Mucosa of stomach (tissue), 1 donor: ENCODE data around the gene CAMSAP2.
"Not testable (repeated sequence)": the region's sequence is repeated elsewhere in the genome, so short reads cannot be mapped to it uniquely, and the experiment has no call there.

ENCODE experiments used
- H3K27me3 ChIP-seq: one replicate; pipeline ENCODE4 v1.7.0; 2013; ENCODE audit warnings: mild to moderate bottlenecking, low read length; ENCODE audit not compliant: control insufficient read depth, insufficient read depth
- H3K36me3 ChIP-seq: one replicate; pipeline ENCODE4 v1.7.0; 2013; ENCODE audit warnings: low read length; ENCODE audit not compliant: control insufficient read depth, insufficient read depth
- H3K4me1 ChIP-seq: one replicate; pipeline ENCODE4 v1.7.0; 2013; ENCODE audit warnings: mild to moderate bottlenecking, low read length; ENCODE audit not compliant: control insufficient read depth, insufficient read depth
- H3K4me3 ChIP-seq: one replicate; pipeline ENCODE4 v1.7.0; 2013; ENCODE audit warnings: low read length
- H3K9ac ChIP-seq: one replicate; pipeline ENCODE4 v1.7.0; 2013; ENCODE audit warnings: mild to moderate bottlenecking, low read length, moderate library complexity
- H3K9me3 ChIP-seq: one replicate; pipeline ENCODE4 v1.7.0; 2013; ENCODE audit warnings: mild to moderate bottlenecking, low read length, moderate library complexity; ENCODE audit not compliant: control insufficient read depth
- donor health status: Pancreatic carcinoma.

The CAMSAP2 gene

DNA sequence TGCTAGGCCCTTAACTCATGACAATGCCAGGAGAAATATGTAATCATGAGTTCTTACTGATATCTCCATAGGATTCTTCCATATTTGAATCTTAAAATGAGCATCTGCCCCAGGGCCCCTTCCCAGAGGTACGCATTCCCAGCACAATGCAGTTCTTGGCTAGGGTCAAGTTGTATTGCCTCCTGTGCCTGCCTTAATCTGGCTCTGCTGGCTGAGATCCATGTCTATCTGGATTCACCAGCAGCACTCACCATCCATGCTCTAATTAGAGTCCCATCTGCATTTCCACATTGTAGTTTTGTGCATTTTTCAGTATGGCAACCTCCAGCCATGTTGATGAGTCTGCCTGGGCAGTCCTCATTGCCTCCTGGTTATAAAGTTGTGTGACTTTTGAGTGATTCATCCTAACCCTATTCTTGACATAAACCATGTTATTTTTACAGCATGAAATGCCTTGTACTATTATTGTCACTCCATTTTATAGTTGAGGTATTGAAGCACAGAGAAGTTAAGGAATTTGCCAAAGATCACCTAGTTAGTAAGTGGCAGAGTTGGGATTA lies 55.9 kb downstream of the CAMSAP2 start:
- Histone ChIP-seq H3K9me3 (no peaks in the 10 kb centered on the region), H3K4me1 (no peaks in the 10 kb centered on the region), H3K4me3 (no peak overlapping the region), H3K36me3 (no peaks in the 10 kb centered on the region), H3K27me3 (no peaks in the 10 kb centered on the region), H3K9ac (no peak overlapping the region)

DNA sequence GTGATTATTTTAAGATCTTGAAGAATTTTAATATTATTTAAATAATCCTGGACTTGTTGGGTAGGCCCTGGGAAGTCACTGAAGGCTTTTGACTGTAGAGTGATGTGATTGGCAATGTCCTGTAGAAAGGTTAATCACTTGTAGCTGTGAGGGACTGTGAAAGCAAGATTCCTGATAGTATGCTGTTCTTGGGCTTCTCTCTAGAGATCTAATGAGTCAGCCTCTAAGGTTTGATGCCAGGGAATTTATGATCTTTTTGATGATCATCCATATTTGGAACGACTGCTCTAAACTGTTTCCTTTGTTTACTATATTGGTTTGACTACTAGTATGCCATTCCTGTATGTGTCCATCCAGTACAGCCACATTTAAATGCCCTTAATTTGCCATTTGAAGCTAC lies 56.5 kb downstream of the CAMSAP2 start:
- Histone ChIP-seq H3K4me1 (no peaks in the 10 kb centered on the region), H3K27me3 (no peaks in the 10 kb centered on the region), H3K4me3 (no peak overlapping the region), H3K9me3 (no peaks in the 10 kb centered on the region), H3K9ac (no peak overlapping the region), H3K36me3 (no peaks in the 10 kb centered on the region)

DNA sequence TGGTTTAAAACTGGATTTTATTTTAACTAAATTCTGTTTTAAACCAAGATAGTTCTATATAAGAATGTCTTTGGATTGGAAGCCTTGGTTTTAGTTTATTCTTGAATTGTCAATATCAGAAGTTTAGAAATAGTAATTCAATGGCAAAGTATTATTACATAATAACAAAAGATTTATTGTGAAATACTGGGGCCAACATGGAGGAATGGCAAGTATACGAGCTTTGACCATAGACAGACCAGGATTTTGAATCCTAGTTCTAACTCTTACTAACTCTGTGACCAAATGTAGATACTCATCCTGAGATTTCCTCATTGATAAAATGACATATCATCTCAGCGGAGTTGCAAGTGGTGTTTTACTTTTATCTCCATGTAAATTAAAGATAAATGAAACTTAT lies 63.3 kb downstream of the CAMSAP2 start:
- Histone ChIP-seq H3K9me3 (no peaks in the 10 kb centered on the region), H3K4me1 (no peaks in the 10 kb centered on the region), H3K9ac (no peak overlapping the region), H3K27me3 (no peaks in the 10 kb centered on the region), H3K36me3 (no peaks in the 10 kb centered on the region), H3K4me3 (no peak overlapping the region)

DNA sequence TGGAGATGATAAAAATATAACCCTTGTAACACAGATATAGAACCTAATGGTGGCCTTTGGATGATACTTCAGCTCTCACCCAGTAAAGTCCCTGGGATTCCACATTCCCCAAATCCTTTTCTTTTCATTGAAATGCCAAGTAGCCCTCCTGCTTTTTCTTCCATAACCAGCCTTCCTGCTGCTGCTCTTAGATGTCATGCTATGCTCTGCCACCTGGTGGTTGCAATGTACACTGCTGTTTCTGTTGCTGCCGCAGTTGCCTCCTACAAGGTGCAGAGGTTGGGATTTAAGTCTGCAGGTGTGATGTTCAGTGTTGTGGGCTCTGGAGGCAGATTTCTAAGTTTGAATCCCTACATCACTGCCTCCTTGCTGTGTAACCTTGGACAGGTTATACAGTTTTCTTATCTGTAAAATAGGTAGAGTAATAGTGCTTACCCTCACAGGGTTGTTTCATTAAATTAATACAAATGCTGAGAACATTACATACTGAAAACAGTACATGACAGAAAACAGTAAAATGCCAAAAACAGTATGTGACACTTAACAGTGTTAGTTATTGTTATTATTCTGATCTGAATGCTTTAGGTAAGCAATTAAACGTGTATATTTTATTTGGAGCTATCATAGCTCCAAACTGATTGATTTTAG lies 64.3 kb downstream of the CAMSAP2 start:
- Histone ChIP-seq H3K36me3 (no peaks in the 10 kb centered on the region), H3K4me3 (no peak overlapping the region), H3K27me3 (no peaks in the 10 kb centered on the region), H3K9me3 (no peaks in the 10 kb centered on the region), H3K4me1 (no peaks in the 10 kb centered on the region), H3K9ac (no peak overlapping the region)

GRCh38 chr1:200805719-200806118 lies 67.0 kb downstream of the CAMSAP2 start:
- H3K36me3 ChIP-seq = no peaks in the 10 kb centered on the region
- no peak overlapping the region for H3K4me3 ChIP-seq
- H3K9ac ChIP-seq = no peak overlapping the region
- no peaks in the 10 kb centered on the region for H3K9me3 ChIP-seq
- H3K27me3 ChIP-seq = no peaks in the 10 kb centered on the region
- H3K4me1 ChIP-seq = no peaks in the 10 kb centered on the region

DNA sequence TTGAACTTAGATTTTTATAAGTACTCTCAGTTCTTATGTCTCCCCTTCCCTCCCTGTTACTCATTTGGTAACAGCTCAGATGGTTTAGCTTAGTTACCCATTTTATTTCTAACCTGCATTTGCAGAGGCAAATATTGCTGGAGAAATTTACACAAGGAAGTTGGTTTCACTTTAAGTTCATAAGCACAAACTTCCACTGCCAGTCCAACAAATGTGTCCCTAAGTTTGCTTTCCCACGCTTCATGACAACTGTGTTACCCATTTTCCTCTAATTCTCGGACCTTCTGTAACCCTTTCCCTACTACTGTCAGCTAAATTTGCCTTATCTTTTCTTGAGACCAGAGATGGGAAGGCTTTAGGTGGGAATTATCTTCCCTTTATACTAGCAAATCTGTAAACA lies 70.2 kb downstream of the CAMSAP2 start:
- H3K4me3 ChIP-seq = no peak overlapping the region
- no peaks in the 10 kb centered on the region for H3K9me3 ChIP-seq
- H3K9ac ChIP-seq = no peak overlapping the region
- H3K27me3 ChIP-seq = no peaks in the 10 kb centered on the region
- no peaks in the 10 kb centered on the region for H3K4me1 ChIP-seq
- H3K36me3 ChIP-seq = no peaks in the 10 kb centered on the region

GRCh38 chr1:200811704-200812103 lies 73.0 kb downstream of the CAMSAP2 start:
- H3K36me3 ChIP-seq = no peaks in the 10 kb centered on the region
- H3K4me1 ChIP-seq = no peaks in the 10 kb centered on the region
- H3K9me3 ChIP-seq = no peaks in the 10 kb centered on the region
- no peak overlapping the region for H3K9ac ChIP-seq
- H3K27me3 ChIP-seq = no peaks in the 10 kb centered on the region
- no peak overlapping the region for H3K4me3 ChIP-seq

- H3K4me1 ChIP-seq, H3K36me3 ChIP-seq, H3K27me3 ChIP-seq, H3K4me3 ChIP-seq, H3K9me3 ChIP-seq, H3K9ac ChIP-seq: not testable (repeated sequence)
These were observed 78.0 kb downstream of the CAMSAP2 start for GRCh38 chr1:200816624-200817224.

GRCh38 chr1:200818248-200818647 lies 79.6 kb downstream of the CAMSAP2 start:
- Histone ChIP-seq H3K4me1 (no peaks in the 10 kb centered on the region), H3K36me3 (no peaks in the 10 kb centered on the region), H3K27me3 (no peaks in the 10 kb centered on the region), H3K9me3 (no peaks in the 10 kb centered on the region), H3K4me3 (no peak overlapping the region), H3K9ac (no peak overlapping the region)

DNA sequence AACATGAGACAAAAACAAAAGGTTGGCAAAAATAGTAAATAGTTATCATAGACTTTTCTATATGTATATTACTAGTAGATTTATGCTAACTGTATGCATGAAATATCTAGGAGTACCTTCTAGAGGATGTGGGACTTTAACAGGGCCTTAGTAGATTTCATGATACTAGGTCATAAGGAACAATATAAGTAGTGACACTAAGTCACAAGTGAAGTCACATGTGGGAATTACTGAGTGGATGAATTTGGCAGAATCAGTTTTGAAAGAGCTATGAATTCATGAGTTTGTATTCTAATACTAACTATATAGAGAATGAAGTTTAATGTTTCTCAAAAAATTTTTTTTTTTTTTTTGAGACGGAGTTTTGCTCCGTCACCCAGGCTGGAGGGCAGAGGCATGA lies 81.0 kb downstream of the CAMSAP2 start:
- no peak overlapping the region for H3K4me3 ChIP-seq
- no peaks in the 10 kb centered on the region for H3K36me3 ChIP-seq
- H3K4me1 ChIP-seq = no peaks in the 10 kb centered on the region
- H3K9me3 ChIP-seq = no peaks in the 10 kb centered on the region
- no peak overlapping the region for H3K9ac ChIP-seq
- H3K27me3 ChIP-seq = no peaks in the 10 kb centered on the region

DNA sequence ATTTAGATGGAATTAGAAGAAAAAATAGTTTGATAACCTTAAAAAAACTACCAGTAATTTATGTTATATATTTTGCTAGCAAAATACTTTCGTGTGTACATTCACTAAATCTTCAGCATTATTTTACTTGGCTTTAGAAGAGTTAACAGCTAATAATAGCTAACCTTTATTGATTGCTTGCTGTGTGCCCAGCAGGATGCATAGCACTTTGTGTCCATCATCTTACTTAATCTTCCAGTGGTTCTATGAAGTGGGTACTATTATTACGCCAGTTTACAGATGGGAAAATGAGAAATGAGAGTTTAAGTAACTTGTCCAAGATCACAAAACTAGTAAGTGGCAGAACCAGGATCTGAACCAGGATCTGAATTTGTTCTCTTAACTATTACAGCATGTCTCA lies 92.4 kb downstream of the CAMSAP2 start:
- H3K4me1 ChIP-seq = no peaks in the 10 kb centered on the region
- H3K27me3 ChIP-seq = no peaks in the 10 kb centered on the region
- H3K4me3 ChIP-seq = no peak overlapping the region
- no peaks in the 10 kb centered on the region for H3K36me3 ChIP-seq
- no peak overlapping the region for H3K9ac ChIP-seq
- no peaks in the 10 kb centered on the region for H3K9me3 ChIP-seq

GRCh38 chr1:200834383-200834782 lies 95.7 kb downstream of the CAMSAP2 start:
- no peak overlapping the region for H3K4me3 ChIP-seq
- H3K27me3 ChIP-seq = no peaks in the 10 kb centered on the region
- no peaks in the 10 kb centered on the region for H3K36me3 ChIP-seq
- no peaks in the 10 kb centered on the region for H3K4me1 ChIP-seq
- H3K9ac ChIP-seq = no peak overlapping the region
- H3K9me3 ChIP-seq = no peaks in the 10 kb centered on the region
